ENCODE measurements around the gene SPO11. TPM values are rescaled to one million over a fixed set of nuclear protein-coding genes. Genes with fewer than 3 reads are reported as not detected.
A peak's percentile ranks its signal among the peaks of the same experiment; 100 is the strongest.

Gene SPO11
- total RNA-seq, 1 experiment from 2014 or later = not detected

DNA sequence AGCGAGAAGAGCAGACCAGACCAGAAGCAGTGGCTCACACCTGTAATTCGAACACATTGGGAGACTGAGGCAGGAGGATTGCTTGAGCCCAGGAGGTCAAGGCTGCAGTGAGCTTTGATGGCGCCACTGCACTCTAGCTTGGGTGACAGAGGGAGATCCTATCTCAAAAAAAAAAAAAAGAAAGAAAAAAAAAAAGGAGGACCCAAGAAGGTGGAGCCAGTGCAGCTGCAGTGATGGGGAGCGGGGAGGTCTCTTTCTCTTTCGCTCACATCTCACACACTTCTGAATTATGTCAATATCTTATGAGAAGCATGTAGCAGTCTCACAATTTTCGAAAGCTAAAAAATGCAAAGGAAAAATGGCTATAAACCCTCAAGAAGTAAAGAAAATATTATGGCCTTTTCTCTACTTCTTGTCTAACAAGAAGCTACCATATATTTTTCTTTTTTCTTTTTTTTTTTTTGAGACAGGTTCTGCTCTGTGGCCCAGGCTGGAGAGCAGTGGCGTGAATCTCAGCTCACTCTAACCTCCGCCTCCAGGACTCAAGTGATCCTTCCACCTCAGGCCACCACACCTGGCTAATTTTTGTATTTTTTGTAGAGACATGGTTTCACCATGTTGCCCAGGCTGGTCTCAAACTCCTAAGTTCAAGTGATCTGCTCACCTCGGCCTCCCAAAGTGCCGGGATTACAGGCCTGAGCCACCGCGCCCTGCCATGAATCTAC is 3.8 kb upstream of the SPO11 start:
- peaks cover 32% of the 10 kb centered on the region for H3K27me3 ChIP-seq (ENCODE audit: low read length)
- ATAC-seq (no peak), DNase-seq (no peak)
- BruUV-seq (replicated peaks) = no TSS peak
- TF ChIP-seq EZH2 (IDR thresholded peaks at IDR 0.05; ENCODE audit: low read length, unreplicated experiment) = no peak
- no peak overlapping the region for H3K27ac ChIP-seq (ENCODE audit: low read length)
- intact Hi-C loops (cut with micrococcal nuclease) = no loop called here
- H4K20me1 ChIP-seq (ENCODE audit: low read length) = no peaks in the 10 kb centered on the region
- no peaks in the 10 kb centered on the region for H3K36me3 ChIP-seq (ENCODE audit: low read depth, low read length)
- H3K79me2 ChIP-seq (ENCODE audit: low read length) = no peaks in the 10 kb centered on the region
- H3K9me3 ChIP-seq (ENCODE audit: low read length) = no peaks in the 10 kb centered on the region
- no peak overlapping the region for H3K4me3 ChIP-seq (ENCODE audit: low read length)
- peaks cover 15% of the 10 kb centered on the region for H3K4me1 ChIP-seq (ENCODE audit: insufficient read depth, low read length)
- no peak overlapping the region for H2AFZ ChIP-seq (ENCODE audit: low read length)
- no peaks in the 10 kb centered on the region for H3K9me2 ChIP-seq (replicated peaks; ENCODE audit: low read length)
- CTCF ChIA-PET = no interaction called here
- H3K4me2 ChIP-seq (ENCODE audit: low read length) = peak overlapping the region; percentile 56
- no peak overlapping the region for H3K9ac ChIP-seq (ENCODE audit: low read length)
- POLR2A ChIA-PET (ENCODE audit: unreplicated experiment) = no interaction called here
- no peaks in the 10 kb centered on the region for H3F3A ChIP-seq (ENCODE audit: low read length, unreplicated experiment)

- intact Hi-C loops (cut with micrococcal nuclease) = no loop called here
- Histone ChIP-seq H3K27ac (ENCODE audit: low read length) (no peak overlapping the region), H3K9me3 (ENCODE audit: low read length) (no peaks in the 10 kb centered on the region), H3K79me2 (ENCODE audit: low read length) (no peaks in the 10 kb centered on the region), H2AFZ (ENCODE audit: low read length) (no peak overlapping the region), H3K4me1 (ENCODE audit: insufficient read depth, low read length) (peaks cover 15% of the 10 kb centered on the region), H3K4me3 (ENCODE audit: low read length) (peak overlapping the region; percentile 14; the same call in 1 of the 2 replicates), H3K27me3 (ENCODE audit: low read length) (peaks cover 32% of the 10 kb centered on the region), H3K9ac (ENCODE audit: low read length) (no peak overlapping the region), H3K36me3 (ENCODE audit: low read depth, low read length) (no peaks in the 10 kb centered on the region), H3K4me2 (ENCODE audit: low read length) (peak overlapping the region; percentile 56), H3K9me2 (replicated peaks; ENCODE audit: low read length) (no peaks in the 10 kb centered on the region), H4K20me1 (ENCODE audit: low read length) (no peaks in the 10 kb centered on the region), H3F3A (ENCODE audit: low read length, unreplicated experiment) (no peaks in the 10 kb centered on the region)
- POLR2A ChIA-PET (ENCODE audit: unreplicated experiment) = no interaction called here
- BruUV-seq (replicated peaks) = no TSS peak
- TF ChIP-seq EZH2phosphoT487 (IDR thresholded peaks at IDR 0.05; ENCODE audit: borderline replicate concordance, low read length) = no peak
- ATAC-seq (peak; percentile 86), DNase-seq (peak; percentile 95)
- CTCF ChIA-PET = no interaction called here
These were observed 2.7 kb upstream of the SPO11 start for GRCh38 chr20:57326667-57327455.

- CTCF ChIA-PET = no interaction called here
These were observed 1.8 kb upstream of the SPO11 start for GRCh38 chr20:57327820-57328219.

More at GRCh38 chr20:57327820-57328219, 1.8 kb upstream of the SPO11 start:
- Histone ChIP-seq H4K20me1 (ENCODE audit: low read length) (no peaks in the 10 kb centered on the region), H3K9me2 (replicated peaks; ENCODE audit: low read length) (no peaks in the 10 kb centered on the region), H3K27ac (ENCODE audit: low read length) (no peak overlapping the region), H3K79me2 (ENCODE audit: low read length) (no peaks in the 10 kb centered on the region), H3K27me3 (ENCODE audit: low read length) (peaks cover 30% of the 10 kb centered on the region), H3K4me1 (ENCODE audit: insufficient read depth, low read length) (peaks cover 15% of the 10 kb centered on the region), H3K4me2 (ENCODE audit: low read length) (no peak overlapping the region), H3K9ac (ENCODE audit: low read length) (no peak overlapping the region), H3K36me3 (ENCODE audit: low read depth, low read length) (no peaks in the 10 kb centered on the region), H3K4me3 (ENCODE audit: low read length) (no peak overlapping the region), H3K9me3 (ENCODE audit: low read length) (no peaks in the 10 kb centered on the region), H3F3A (ENCODE audit: low read length, unreplicated experiment) (no peaks in the 10 kb centered on the region), H2AFZ (ENCODE audit: low read length) (no peak overlapping the region)
- BruUV-seq (replicated peaks) = no TSS peak
- intact Hi-C loops (cut with micrococcal nuclease) = no loop called here
- POLR2A ChIA-PET (ENCODE audit: unreplicated experiment) = no interaction called here
- ATAC-seq (no peak), DNase-seq (no peak)
- TF ChIP-seq, protein P1, sequence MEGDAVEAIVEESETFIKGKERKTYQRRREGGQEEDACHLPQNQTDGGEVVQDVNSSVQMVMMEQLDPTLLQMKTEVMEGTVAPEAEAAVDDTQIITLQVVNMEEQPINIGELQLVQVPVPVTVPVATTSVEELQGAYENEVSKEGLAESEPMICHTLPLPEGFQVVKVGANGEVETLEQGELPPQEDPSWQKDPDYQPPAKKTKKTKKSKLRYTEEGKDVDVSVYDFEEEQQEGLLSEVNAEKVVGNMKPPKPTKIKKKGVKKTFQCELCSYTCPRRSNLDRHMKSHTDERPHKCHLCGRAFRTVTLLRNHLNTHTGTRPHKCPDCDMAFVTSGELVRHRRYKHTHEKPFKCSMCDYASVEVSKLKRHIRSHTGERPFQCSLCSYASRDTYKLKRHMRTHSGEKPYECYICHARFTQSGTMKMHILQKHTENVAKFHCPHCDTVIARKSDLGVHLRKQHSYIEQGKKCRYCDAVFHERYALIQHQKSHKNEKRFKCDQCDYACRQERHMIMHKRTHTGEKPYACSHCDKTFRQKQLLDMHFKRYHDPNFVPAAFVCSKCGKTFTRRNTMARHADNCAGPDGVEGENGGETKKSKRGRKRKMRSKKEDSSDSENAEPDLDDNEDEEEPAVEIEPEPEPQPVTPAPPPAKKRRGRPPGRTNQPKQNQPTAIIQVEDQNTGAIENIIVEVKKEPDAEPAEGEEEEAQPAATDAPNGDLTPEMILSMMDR (conservative IDR thresholded peaks at IDR 0.05; ENCODE audit: low read depth, low read length) = no peak
- TF ChIP-seq EZH2phosphoT487 (IDR thresholded peaks at IDR 0.05; ENCODE audit: borderline replicate concordance, low read length) (no peak), EZH2 (IDR thresholded peaks at IDR 0.05; ENCODE audit: low read length, unreplicated experiment) (no peak)

Data from PC-3 (cell line).